Kidney (tissue), 14 donors: Measurements from ENCODE around the gene LDLRAD3. TPM values are rescaled to one million over a fixed set of nuclear protein-coding genes. Genes with fewer than 3 reads are reported as not detected.

ENCODE experiments used
- DNase-seq, 5 donors: peaks; one replicate each; pipeline ENCODE4 v3.0.0-alpha.2; 2013 to 2020
- FAIRE-seq: peaks from 2 replicates; lab custom pipeline; 2012; peaks lifted over from hg19 to GRCh38; lab: Jason Lieb, UNC
- H3K27ac ChIP-seq, 2 donors: one replicate each; pipeline ENCODE4 v1.7.0; 2013; ENCODE audit warnings: low read depth in 2 of 2, low read length in 2 of 2, inconsistent platforms in 1 of 2
- H3K27me3 ChIP-seq: one replicate; pipeline ENCODE4 v1.7.1; 2013; ENCODE audit warnings: low read length, inconsistent platforms; ENCODE audit not compliant: control insufficient read depth, insufficient read depth
- H3K36me3 ChIP-seq, 3 donors: one replicate each; pipeline versions ENCODE4 v1.7.0 to v1.7.1; 2013; ENCODE audit warnings: low read length in 3 of 3, control low read depth in 1 of 3, inconsistent platforms in 1 of 3; ENCODE audit not compliant: insufficient read depth in 3 of 3, control insufficient read depth in 2 of 3
- H3K4me1 ChIP-seq, 3 donors: one replicate each; pipeline versions ENCODE4 v1.7.0 to v1.7.1; 2013; ENCODE audit warnings: low read length in 3 of 3, inconsistent platforms in 1 of 3, low read depth in 1 of 3; ENCODE audit not compliant: control insufficient read depth in 2 of 3, insufficient read depth in 2 of 3
- H3K4me3 ChIP-seq, 3 donors: one replicate each; pipeline versions ENCODE4 v1.7.0 to v1.8.1; 2013; ENCODE audit warnings: low read length in 3 of 3, control low read depth in 1 of 3, inconsistent platforms in 1 of 3
- H3K9ac ChIP-seq, 3 donors: one replicate each; pipeline versions ENCODE4 v1.7.0 to v1.7.1; 2013; ENCODE audit warnings: low read length in 3 of 3, control low read depth in 1 of 3, inconsistent platforms in 1 of 3
- H3K9me3 ChIP-seq, 3 donors: one replicate each; pipeline versions ENCODE4 v1.7.0 to v1.7.1; 2013; ENCODE audit warnings: low read length in 3 of 3, control low read depth in 1 of 3, inconsistent platforms in 1 of 3; ENCODE audit not compliant: control insufficient read depth in 2 of 3, insufficient read depth in 1 of 3
- intact Hi-C: fragments of 100-400 bp; cut with DNase I; formaldehyde crosslinking; loops from one replicate; pipeline ENCODE4 v1.11.1; 2022
- polyA plus RNA-seq: library from polyadenylated mRNA; stranded (reverse); fragments of 350-450 nt; fragmentation: Illumina TruSeq; extraction: RNeasy Lipid Tissue Mini Kit (QIAGEN cat#74804); gene quantifications from one replicate; pipeline ENCODE4 v1.2.3, GENCODE V29; 2014; ENCODE audit warnings: low read depth, low replicate concordance; ENCODE audit not compliant: insufficient read depth
- total RNA-seq: library from RNA; stranded (reverse); fragmentation: NEBNext Ultra II Directional; extraction: Animal tissue kit (Norgen Biotek cat#: 25700); gene quantifications from one replicate; pipeline ENCODE4 v1.2.1, GENCODE V29; 2021
- TF ChIP-seq, protein P1 (sequence below): IDR thresholded peaks from 3 replicates; pipeline ENCODE4 v1.5.1; 2012; ENCODE audit warnings: mild to moderate bottlenecking, moderate library complexity, borderline replicate concordance; ENCODE audit not compliant: insufficient read depth; ENCODE audit errors: extremely low read depth
- donor health status: control.
- donor health status: control.
- donor health status: control.
- donor health status: control.
- donor health status: control.
- donor health status: DM: yes; HTN: yes; CAD: no.
- donor health status: Normal renal cell carcinoma (clear cell type).

The LDLRAD3 gene
- total and polyA plus RNA-seq, 2 donors from 2014 or later, result 1.2 to 14.2 TPM

DNA sequence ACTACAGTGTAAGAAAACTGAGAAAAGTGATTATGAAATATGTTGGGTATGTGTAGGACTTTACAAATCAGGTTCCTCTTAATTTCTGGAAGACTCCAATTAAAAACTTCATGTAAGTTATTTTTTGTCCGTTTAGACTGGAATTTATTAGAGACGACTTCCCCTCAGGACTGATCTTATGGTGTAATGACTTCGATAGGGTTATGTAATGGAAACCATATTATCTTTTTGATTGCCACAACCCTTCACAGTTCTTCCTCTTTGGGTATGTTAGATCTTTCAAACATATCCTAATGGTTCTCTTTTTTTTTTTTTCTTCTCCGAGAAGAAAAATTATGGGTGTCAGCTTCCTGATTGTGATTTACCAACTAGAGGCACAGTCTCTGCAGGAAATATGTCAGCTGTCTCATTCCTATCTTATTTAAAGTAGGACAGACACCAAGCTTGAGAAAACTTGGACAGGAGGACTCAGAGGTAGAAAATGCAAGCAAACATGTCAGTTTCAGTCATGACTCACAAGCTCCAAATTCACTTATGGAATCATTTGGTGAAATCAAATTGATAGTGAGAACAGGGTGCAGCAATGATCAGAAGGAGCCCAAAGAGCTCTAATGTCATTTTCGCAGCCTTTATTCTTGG is 11.1 kb upstream of the LDLRAD3 start:
- intact Hi-C loops, result no loop called here
- no peak for FAIRE-seq
- H3K27ac ChIP-seq, result no peak overlapping the region

DNA sequence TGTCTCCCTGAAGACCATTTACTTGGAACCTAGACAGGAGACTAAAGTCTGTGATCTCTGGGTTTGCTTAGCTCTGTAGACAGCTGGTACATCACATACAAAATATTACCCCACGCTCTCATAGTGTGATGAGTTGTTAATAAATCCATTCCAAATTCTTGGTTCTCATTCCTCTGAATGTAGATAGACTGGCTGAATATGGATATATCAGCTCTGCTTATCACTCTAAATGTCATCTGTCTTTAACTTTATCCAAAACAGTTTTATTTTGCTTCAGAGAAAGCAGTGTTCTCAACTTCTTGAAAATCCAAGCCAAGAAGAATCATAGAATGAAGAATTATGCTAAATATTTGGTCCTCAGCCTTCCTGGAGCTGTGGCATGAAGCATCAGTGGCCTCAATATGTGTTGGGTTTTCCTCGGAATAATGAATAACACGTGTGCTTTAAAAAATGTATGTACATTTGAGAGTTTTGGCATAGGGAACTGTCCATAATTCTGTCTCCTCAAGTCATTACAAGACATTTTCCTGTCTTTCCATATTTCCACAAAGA is 10.5 kb upstream of the LDLRAD3 start:
- H3K4me1 ChIP-seq, result no peaks in the 10 kb centered on the region
- no peak overlapping the region for H3K4me3 ChIP-seq
- H3K36me3 ChIP-seq, result no peaks in the 10 kb centered on the region
- no peak for FAIRE-seq
- H3K27ac ChIP-seq, result no peak overlapping the region
- H3K9me3 ChIP-seq, result no peaks in the 10 kb centered on the region
- no peak for DNase-seq
- intact Hi-C loops, result no loop called here
- H3K9ac ChIP-seq, result no peak overlapping the region
- TF ChIP-seq, protein P1, sequence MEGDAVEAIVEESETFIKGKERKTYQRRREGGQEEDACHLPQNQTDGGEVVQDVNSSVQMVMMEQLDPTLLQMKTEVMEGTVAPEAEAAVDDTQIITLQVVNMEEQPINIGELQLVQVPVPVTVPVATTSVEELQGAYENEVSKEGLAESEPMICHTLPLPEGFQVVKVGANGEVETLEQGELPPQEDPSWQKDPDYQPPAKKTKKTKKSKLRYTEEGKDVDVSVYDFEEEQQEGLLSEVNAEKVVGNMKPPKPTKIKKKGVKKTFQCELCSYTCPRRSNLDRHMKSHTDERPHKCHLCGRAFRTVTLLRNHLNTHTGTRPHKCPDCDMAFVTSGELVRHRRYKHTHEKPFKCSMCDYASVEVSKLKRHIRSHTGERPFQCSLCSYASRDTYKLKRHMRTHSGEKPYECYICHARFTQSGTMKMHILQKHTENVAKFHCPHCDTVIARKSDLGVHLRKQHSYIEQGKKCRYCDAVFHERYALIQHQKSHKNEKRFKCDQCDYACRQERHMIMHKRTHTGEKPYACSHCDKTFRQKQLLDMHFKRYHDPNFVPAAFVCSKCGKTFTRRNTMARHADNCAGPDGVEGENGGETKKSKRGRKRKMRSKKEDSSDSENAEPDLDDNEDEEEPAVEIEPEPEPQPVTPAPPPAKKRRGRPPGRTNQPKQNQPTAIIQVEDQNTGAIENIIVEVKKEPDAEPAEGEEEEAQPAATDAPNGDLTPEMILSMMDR, result no peak
- H3K27me3 ChIP-seq, result no peaks in the 10 kb centered on the region

More for the DNA sequence above, 11.1 kb upstream of the LDLRAD3 start:
- Histone ChIP-seq H3K36me3 (no peaks in the 10 kb centered on the region), H3K4me3 (no peak overlapping the region), H3K9ac (no peak overlapping the region), H3K27me3 (no peaks in the 10 kb centered on the region), H3K9me3 (no peaks in the 10 kb centered on the region), H3K4me1 (no peaks in the 10 kb centered on the region)
- TF ChIP-seq, protein P1, result no peak
- no peak for DNase-seq

DNA sequence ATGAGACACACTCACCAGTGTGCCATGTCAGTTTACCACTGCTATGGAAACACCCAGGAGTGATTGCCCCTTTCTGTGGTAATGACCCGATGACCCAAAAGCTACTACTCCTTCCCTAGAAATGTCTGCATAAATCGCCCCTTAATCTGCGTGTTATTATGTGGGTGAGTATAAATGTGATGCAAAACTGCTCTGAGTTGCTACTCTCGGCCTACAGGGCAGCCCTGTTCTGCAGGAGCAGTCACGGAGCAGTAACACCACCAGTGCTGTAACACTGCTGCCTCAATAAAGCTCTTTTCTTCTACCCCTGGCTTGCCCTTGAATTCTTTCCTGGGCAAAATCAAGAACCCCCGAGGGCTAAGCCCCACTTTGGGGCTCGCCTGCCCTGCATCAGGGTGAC is 9.6 kb upstream of the LDLRAD3 start:
- intact Hi-C loops, result no loop called here
- Histone ChIP-seq H3K4me1 (no peaks in the 10 kb centered on the region), H3K27ac (no peak overlapping the region), H3K36me3 (no peaks in the 10 kb centered on the region), H3K9ac (no peak overlapping the region), H3K27me3 (no peaks in the 10 kb centered on the region), H3K4me3 (no peak overlapping the region), H3K9me3 (no peaks in the 10 kb centered on the region)
- no peak for DNase-seq
- TF ChIP-seq, protein P1, result no peak
- no peak for FAIRE-seq
